NCI-H2029 treated with DMSO at 0.1 percent for 48 hours (cell line): ENCODE measurements around the gene RYR2.

ENCODE experiments used
- DNase-seq: peaks from one replicate; lab custom pipeline; 2025; lab: John Stamatoyannopoulos, UW

Gene RYR2

DNA sequence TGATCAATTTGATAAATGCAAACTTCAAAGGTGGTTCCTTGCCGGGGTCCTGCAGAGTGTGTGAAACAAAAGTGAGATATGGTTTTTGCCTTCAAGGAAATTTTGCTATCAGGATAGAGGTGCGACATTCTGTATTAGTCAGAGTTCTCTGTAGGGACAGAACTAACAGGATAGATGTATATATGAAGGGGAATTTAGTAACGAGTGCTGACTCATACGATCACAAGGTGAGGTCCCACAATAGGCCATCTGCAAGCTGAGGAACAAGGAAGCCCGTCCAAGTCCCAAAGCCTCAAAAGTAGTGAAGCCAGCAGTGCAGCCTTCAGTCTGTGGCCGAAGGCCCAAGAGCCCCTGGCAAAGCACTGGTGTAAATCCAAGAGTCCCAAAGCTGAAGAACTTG is 157.0 kb downstream of the RYR2 start:
- no peak for DNase-seq

DNA sequence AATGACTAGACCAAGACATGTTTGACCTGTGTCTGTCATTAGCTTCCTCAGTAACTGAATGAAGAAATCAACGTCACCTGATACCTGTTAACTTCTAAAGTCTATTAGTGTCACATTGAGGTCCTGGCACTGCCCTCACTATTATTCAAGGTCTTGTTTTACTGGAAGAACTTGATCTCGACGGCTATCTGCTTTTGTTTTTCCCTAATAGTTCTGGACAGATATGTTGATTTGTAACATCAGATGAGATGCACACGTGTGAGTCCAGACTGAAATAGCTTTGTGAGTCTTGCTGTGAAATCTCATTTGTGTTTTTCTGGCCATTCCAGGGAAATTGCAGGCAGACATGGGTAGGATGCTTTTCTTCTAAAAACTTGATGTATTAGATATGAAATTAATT is 159.2 kb downstream of the RYR2 start:
- no peak for DNase-seq

DNA sequence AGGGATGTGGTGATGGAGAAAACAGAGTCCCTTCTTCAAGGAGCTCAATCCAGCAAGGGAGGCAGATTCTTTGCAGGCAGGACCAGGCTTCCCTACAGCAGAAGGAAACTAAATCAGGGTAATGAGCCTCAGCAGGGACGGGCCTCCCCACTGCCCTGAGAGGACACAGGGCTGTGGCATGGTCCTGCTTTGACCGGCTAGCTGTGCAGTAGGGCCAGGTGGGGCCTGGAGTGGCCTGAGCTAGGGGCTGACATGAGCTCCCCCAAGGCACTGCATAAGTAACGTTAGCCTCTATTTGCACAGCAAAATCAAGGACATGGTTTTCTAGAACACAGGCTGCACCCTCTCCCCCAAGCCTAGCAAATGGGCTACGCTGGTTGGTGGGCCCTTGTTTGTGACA is 162.9 kb downstream of the RYR2 start:
- no peak for DNase-seq

DNA sequence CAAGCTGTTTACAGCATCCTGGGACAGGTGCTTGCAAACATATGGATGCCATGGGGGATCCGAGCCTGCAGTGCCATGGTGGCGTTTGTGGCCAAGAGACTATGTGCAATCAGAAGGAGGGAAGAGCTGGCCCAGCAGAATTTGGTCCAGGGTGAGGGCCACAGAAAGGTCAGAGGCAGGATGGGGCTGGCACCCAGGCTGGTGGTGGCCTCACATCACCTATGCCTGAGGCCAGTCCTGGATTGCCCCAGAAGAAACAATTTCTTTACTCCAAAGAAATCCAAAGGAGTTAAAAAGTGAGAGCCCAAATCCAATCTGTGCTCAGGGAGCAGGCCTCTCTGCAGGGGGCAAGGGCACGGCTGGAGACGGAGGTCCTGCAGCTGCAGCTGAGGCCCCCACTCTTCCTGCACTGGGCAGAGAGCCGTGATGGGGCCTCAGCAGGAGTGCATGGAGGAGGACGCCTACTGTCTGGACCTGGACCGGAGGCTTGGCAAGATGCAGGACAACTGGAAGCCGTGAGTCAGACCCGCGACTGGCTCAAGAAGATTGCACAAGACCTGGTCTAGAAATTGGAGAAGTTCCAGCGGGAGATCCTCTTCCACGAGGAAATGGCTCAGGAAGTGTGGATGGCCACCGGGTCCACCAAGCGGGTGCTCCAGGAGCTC is 163.5 kb downstream of the RYR2 start:
- no peak for DNase-seq

DNA sequence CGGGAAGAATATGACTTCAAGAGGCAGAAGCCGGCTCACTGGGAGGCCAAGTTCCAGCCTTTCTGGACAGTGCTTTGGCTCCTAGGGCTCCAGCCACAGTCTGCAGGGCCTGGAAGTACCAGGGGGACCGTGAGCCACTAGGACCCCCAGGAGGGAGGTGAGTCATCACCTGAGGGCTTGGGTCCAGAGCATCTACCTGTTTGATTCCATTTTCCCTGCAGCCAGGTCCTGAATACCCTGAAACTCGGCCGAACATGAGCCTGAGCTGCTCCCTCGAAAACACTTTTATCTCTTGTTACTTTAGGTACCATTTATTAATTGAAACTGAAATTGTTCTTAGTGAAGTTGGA is 164.1 kb downstream of the RYR2 start:
- no peak for DNase-seq

DNA sequence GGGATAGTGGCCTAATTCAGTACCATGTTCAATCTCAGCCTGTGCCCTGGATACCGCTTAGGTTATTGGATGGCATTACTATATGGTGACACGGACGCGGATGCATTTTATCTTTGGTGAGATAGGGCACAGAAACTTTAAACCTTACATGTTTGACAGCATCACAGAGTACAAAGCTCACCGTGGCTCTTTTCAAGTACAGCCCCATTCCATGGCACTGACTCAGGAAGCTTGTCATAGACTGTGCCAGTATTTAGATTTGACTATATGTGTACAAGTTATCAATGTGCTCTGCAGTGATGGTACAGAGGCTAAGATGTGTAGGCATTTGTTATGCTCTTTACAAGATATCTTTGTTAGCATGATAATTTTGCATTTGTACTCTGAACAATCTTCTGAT is 169.0 kb downstream of the RYR2 start:
- DNase-seq = no peak

DNA sequence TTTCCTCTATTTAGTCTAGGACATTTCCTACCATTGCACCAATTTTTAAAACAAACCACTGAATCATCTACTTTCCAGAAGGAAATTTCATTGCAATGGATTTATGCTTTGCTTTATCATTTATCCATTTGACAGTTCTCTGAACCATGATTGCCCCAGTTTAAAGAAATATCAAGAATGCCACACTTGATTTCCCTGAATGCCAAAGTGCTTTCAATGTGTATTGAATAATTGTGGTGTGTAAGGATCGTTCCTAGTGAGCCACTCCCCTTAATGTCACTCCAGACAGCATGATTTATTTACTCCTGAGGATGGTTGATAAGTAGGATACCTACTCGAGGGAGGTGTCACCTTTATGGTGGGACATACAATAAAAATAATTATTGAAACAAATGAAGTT is 169.6 kb downstream of the RYR2 start:
- no peak for DNase-seq

DNA sequence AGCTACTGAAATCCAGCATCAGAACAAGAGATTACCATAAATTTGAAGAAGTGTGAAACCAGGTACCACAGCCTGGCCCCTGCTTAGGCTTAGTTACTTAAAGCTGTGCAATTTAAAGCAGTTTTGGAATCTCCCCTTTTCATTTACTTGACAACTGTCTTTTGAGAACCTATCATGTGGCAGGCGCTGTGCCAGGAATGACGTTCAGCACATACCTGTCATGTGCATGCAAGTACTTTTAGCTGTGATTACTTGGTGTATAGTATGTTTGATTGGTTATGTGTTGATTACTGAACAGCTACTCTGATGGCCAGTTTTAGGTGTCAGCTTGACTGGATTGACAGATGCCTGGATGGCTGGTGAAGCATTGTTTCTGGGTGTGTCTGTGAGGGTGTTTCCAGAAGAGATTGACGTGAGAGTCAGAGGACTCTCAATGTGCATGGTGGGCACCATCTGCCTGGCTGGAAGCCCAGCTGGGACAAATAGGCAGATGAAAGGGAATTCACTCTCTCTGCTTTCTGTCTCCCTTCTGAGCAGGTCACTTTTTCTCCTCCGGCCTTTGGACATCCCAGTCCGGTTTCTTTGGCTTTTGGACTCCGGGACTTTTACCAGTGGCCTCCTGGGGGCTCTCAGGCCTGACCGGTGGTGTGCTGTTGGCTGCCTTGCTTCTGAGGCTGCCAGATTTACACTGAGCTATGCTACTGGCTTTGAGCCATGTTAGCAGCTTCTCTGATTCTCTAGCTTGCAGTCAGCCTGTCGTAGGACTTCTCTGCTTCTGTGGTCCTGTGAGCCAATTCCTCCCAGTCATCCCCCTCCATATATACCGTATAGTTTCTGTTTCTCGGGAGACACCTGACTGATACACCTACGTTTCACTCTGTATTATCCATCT is 178.0 kb downstream of the RYR2 start:
- no peak for DNase-seq

DNA sequence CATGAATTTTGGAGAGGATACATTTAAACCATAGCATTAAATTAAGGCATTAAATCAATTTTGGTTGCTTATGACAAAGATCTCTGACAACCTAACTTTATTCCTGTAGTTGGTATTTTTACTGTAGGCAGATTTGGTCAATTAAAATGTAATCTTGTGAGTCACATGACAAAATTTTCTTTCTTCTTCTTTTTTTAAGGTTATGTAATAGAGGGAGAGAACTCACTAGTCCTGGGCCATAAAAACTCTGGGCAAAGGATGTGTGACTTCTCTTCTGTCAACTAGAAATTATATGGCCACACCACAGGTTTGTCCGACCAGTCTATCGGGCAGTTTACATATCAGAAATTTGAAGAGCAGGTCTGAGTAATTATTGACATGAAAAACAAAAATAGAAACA is 181.4 kb downstream of the RYR2 start:
- DNase-seq = no peak

DNA sequence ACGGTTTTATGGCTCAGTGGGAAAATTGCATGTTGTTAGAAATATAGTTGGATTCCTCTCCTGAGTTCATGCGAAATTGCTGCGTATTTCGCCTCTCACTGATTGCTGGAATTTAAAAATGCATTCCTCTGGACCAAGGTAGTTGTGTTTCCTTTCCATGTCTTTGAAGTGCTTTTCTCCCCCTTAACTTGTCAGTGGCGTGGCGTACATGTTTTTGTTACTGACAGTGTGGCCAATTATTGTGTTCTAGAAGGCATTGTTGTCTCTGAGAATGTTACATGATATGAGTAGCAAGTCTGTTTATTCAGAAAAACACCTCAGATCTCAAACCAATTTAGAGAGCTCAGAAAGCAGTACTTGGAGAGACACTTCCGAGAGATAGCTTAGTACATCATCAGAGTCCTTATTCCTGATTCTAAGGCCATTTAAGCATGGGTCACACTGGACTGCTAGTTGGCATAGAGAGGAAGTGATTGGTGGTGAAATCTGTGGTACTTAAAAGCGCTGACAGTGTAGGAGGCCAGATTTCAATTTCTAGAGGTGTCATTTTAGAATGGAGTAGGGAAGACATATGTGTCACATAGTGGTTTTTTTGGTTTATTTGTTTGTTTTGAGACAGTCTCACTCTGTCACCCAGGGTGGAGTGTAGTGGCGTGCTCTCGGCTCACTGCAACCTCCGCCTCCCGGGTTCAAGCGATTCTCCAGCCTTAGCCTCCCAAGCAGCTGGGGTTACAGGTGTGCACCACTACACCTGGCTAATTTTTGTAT is 184.4 kb downstream of the RYR2 start:
- no peak for DNase-seq

DNA sequence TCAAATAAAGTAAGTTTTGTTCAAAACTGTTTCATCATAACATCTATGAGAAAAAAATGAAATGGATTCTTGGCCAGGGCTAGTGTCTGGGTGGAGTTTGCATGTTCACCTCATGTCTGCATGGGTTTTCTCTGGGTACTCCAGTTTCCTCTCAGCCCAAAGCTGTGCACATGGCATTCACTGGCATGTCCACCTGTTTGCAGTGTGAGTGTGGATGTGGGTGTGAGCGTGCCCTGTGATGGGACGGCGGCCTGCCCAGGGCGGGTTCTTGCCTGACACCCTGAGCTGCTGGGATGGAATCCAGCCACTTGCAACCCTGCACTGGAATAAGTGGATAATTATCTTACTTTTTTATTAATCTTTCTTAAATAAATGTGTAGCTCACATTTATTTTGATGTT is 185.5 kb downstream of the RYR2 start:
- no peak for DNase-seq

DNA sequence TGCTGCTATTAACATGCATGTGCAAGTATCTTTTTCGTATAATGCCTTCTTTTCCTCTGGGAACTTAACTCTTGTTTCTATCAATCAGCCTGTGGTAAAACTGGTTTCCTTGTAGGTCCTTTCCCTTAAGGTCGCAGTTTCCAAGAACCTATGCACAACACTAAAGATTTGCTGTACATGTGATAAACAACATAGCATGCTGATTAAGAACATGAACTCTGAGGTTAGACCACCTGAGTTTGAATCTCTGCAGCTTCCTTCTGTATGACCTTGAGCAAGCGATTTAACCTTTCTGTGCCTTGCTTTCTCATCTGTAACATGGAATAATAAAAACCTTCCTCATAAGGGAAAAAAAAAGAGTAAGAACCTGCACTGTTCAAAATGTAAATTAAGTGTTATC is 186.4 kb downstream of the RYR2 start:
- DNase-seq = no peak

DNA sequence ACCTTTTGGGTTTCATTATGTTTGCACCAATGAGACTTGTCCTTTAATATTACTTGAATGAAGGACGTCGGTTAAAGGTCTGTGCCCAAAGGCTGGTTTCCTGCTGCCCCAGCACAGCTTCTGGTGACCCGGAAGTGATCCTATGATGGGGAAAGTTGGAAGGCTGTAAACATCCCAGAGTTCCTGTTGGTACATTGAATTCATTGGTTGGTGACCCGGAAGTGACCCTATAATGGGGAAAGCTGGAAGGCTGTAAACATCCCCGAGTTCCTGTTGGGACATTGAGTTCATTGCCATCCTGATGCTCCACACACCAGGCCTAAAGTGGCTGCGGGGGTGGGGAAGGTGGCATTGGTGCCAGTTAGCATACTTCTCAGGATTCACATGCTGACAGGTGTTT is 187.3 kb downstream of the RYR2 start:
- DNase-seq = no peak

DNA sequence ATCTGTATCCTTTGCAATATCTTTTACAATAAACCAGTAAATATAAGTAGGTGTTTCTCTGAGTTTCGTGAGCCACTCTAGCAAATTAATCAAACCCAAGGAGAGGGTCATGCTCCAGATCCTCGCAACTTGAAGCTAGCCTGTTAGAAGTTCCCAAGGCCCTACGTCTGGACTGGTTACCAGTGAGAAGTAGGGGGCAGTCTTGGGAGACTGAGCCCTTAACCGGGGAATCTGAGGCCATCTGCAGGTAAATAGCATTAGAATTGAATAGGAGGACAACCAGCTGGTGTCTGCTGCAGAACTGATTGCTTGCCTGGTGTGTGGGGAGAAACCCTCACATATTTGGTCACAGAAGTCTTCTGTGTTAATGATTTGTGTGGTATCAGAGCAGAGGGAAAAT is 190.5 kb downstream of the RYR2 start:
- no peak for DNase-seq

DNA sequence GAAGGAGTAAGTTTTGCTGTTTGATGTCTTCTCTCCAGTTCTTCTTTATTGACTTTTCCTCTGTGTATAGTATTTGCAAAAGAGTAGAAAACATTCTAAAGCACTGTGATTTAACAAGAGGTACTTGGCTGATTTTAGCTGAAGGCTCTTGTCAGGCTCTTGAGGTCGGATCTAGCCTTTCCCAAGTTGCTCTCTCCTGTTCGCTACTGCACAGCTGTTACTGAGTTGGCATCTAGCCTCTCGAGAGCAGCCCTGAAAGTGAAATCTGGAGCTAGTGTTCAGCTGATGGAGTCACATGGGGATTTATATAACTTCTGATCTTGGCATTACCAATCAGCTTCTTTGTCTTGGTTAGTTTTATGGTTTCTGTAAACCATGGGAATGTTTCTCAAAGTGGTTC is 193.1 kb downstream of the RYR2 start:
- no peak for DNase-seq

DNA sequence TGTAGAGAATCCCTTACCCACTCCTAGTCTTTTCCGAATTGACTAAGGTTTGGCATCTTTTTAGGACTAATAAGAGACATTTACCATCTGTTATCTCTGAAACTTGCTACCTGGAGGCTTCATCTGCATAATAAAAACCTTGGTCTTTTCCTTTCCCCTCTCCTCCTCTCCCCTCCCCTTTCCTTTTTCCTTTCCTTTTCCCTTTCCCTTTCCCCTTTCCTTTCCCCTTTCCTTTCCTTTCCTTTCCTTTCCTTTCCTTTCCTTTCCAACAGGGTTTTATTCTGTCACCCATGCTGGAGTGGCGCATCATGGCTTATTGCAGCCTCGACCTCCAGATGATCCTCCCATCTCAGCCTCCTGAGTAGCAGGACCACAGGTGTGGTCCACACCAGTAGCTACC is 195.7 kb downstream of the RYR2 start:
- no peak for DNase-seq

DNA sequence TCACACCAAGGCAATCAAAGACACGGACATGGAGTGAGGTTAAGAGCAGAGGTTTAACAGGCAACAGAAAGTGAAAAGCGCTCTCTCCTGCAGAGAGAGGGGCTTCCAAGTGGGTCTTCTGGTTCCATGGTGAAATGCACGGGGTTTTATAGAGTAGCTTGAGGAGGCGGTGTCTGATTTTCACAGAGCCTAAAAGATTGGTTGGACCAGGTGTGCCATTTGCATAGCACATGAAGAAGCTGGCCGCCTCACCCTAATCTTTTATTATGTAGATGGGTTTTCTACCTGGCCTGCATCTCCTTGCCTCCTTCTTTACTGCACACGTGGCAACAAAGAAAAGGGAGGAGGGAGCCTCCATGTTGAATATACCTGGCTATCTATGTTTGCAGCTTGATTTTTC is 197.3 kb downstream of the RYR2 start:
- no peak for DNase-seq

DNA sequence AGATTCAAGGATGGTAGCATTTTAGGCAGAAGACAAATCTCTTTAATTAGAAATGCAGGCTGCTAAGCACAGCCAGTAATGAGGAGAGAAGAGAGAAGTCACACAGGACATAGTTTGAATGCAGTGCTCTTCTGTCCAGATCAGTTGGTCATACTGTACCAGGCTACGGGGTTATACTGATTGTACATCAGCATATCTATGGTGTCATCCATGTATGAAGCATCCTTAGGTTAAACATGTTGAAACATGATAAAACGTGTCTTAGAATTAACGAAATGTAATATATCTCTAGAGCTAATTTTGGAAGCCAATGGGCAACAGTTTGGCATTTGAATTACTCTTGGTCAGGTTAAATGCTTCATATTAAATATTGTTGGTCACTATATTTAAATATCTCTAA is 199.1 kb downstream of the RYR2 start:
- DNase-seq = no peak

DNA sequence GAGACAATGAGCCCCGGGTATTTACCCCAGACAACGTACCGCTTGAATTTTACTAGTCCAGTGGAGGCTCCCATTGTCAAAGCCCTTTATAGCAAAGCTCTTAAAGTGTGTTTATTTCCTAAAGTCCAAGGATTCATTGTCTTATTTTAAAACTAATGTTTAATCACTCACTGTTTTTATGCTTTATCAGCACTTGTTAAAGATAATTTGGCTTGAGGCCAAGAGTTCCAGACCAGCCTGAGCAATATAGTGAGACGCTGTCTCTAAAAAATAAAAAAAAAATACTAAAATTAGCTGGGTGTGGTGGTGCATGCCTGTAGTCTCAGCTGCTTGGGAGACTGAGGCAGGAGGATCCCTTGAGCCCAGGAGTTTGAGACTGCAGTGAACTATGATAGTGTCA is 202.8 kb downstream of the RYR2 start:
- no peak for DNase-seq

DNA sequence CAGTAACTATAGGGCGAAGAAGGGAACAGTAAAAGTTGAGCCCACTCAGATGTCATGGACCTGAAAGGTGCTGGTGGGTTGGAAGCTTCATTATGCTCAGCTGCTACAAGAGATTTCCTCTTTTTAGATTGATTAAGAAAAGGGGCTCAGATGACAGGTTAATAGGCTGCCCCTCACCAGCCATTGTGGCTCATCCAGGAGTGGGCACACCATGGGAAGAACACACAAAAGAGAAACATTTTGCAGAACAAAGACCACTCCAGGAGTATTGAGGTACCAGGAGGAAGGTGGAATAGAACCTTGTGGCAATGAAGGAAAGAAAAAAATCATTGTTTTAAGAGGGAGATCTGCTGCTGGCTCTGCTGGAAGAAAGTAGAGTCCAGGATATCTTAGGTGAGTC is 205.5 kb downstream of the RYR2 start:
- no peak for DNase-seq

DNA sequence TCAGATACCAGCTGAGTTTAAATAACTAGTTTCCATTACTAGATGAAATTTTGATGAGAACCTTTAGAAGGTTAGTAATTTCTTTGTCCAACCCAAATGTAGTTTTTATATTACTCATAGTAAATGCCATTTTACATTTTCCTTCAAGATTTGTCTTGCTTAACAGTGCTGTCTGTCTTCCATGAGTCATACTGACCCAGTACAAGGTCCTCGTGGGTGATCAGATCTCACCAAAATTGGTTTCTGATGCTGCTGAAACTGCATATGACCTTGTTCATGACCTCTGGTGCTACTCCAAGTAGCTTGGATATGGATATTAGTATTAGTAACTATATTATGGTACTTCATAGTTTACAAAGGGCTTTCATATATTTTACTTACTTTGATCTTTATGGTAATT is 207.1 kb downstream of the RYR2 start:
- DNase-seq = no peak

DNA sequence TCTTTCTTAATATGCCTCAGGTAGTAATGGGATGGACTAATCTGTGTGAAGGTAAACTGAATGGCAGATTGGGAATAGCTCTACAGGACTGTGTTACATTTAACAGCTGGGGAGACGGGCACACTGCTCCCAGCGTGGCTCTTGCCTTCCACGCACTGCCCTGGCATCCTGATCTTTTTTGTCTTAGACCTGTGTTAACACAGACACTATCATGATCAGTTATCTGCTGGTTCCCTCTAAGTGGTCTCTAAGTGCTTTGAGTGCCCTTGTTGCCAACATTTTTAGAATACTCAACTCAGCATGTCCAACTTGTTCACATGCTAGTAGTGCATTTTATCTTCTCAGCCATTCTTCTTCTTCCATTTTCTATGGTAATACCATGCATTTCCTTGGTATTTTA is 208.1 kb downstream of the RYR2 start:
- DNase-seq = no peak

DNA sequence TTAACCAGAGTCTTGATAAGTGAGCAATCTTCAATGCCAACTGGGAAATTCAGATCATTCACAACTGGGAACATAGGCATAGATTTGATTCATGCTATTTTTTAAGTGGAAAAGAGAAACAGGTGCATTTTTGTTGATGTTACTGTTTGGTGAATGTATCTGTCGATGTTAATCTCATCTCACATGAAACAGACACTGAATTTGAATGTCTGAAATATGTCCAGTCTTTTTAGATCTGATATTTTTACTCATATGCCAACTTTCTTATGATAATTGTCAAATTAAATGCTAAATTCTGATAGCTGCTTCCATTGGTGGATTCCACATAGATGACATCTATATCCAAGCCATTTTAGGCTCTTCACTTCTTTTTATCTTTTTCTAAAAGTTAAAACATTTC is 213.1 kb downstream of the RYR2 start:
- no peak for DNase-seq
